ENCODE data around the gene AAK1. TPM values are rescaled to one million over a fixed set of nuclear protein-coding genes. Genes with fewer than 3 reads are reported as not detected.

AAK1 gene
- total RNA-seq, 1 donor from 2014 or later, result 43.4 TPM

GRCh38 chr2:69619725-69620124 is 23.8 kb downstream of the AAK1 start:
- no peak for DNase-seq (ENCODE audit: low spot score, unreplicated experiment)
- peaks cover 5% of the 10 kb centered on the region for H3K36me3 Mint-ChIP-seq (ENCODE audit: insufficient read depth)
- no peak overlapping the region for H3K27ac Mint-ChIP-seq
- H3K4me1 Mint-ChIP-seq (ENCODE audit: low read depth), result peaks cover 6% of the 10 kb centered on the region
- no peaks in the 10 kb centered on the region for H3K9me3 Mint-ChIP-seq (ENCODE audit: low read depth)
- H3K4me3 Mint-ChIP-seq (ENCODE audit: low read depth), result no peak overlapping the region
- no peaks in the 10 kb centered on the region for H3K27me3 Mint-ChIP-seq
- no peak for TF ChIP-seq CTCF (IDR thresholded peaks at IDR 0.05; ENCODE audit: unreplicated experiment)

GRCh38 chr2:69618362-69618761 is 25.2 kb downstream of the AAK1 start:
- H3K4me3 Mint-ChIP-seq (ENCODE audit: low read depth), result no peak overlapping the region
- no peak overlapping the region for H3K27ac Mint-ChIP-seq
- peaks cover 8% of the 10 kb centered on the region for H3K36me3 Mint-ChIP-seq (ENCODE audit: insufficient read depth)
- H3K4me1 Mint-ChIP-seq (ENCODE audit: low read depth), result peaks cover 6% of the 10 kb centered on the region
- no peak for DNase-seq (ENCODE audit: low spot score, unreplicated experiment)
- H3K9me3 Mint-ChIP-seq (ENCODE audit: low read depth), result no peaks in the 10 kb centered on the region
- TF ChIP-seq CTCF (IDR thresholded peaks at IDR 0.05; ENCODE audit: unreplicated experiment), result no peak
- no peaks in the 10 kb centered on the region for H3K27me3 Mint-ChIP-seq

- Mint-ChIP-seq H3K27me3 (no peaks in the 10 kb centered on the region), H3K4me3 (ENCODE audit: low read depth) (no peak overlapping the region), H3K36me3 (ENCODE audit: insufficient read depth) (peaks cover 4% of the 10 kb centered on the region), H3K27ac (no peak overlapping the region), H3K4me1 (ENCODE audit: low read depth) (peaks cover 6% of the 10 kb centered on the region), H3K9me3 (ENCODE audit: low read depth) (no peaks in the 10 kb centered on the region)
- DNase-seq (ENCODE audit: low spot score, unreplicated experiment), result no peak
- TF ChIP-seq CTCF (IDR thresholded peaks at IDR 0.05; ENCODE audit: unreplicated experiment), result no peak
Measured at GRCh38 chr2:69617744-69618143, 25.8 kb downstream of the AAK1 start.

- Mint-ChIP-seq H3K27ac (no peak overlapping the region), H3K4me1 (ENCODE audit: low read depth) (peaks cover 6% of the 10 kb centered on the region), H3K4me3 (ENCODE audit: low read depth) (no peak overlapping the region), H3K36me3 (ENCODE audit: insufficient read depth) (peaks cover 6% of the 10 kb centered on the region), H3K27me3 (no peaks in the 10 kb centered on the region), H3K9me3 (ENCODE audit: low read depth) (no peaks in the 10 kb centered on the region)
- no peak for DNase-seq (ENCODE audit: low spot score, unreplicated experiment)
- no peak for TF ChIP-seq CTCF (IDR thresholded peaks at IDR 0.05; ENCODE audit: unreplicated experiment)
Measured at GRCh38 chr2:69616755-69617154, 26.8 kb downstream of the AAK1 start.

GRCh38 chr2:69615969-69616368 is 27.6 kb downstream of the AAK1 start:
- no peak overlapping the region for H3K27ac Mint-ChIP-seq
- H3K4me1 Mint-ChIP-seq (ENCODE audit: low read depth), result peaks cover 6% of the 10 kb centered on the region
- peaks cover 3% of the 10 kb centered on the region for H3K9me3 Mint-ChIP-seq (ENCODE audit: low read depth)
- H3K36me3 Mint-ChIP-seq (ENCODE audit: insufficient read depth), result peaks cover 11% of the 10 kb centered on the region
- no peak for TF ChIP-seq CTCF (IDR thresholded peaks at IDR 0.05; ENCODE audit: unreplicated experiment)
- no peak for DNase-seq (ENCODE audit: low spot score, unreplicated experiment)
- no peaks in the 10 kb centered on the region for H3K27me3 Mint-ChIP-seq
- H3K4me3 Mint-ChIP-seq (ENCODE audit: low read depth), result no peak overlapping the region
